Caki2 (cell line): ENCODE measurements around the gene AEBP1. TPM values are rescaled to one million over a fixed set of nuclear protein-coding genes. Genes with fewer than 3 reads are reported as not detected.

Experiments
- DNase-seq: peaks from one replicate; pipeline ENCODE4 v3.0.0-alpha.2; 2015; ENCODE audit warnings: low read depth
- in situ Hi-C: cut with HindIII; loops from 2 replicates; pipeline ENCODE4 v1.10.0; 2016; ENCODE audit warnings: low sequenced_read_pairs, low pct_unique_long_range_greater_than_20kb, mixed read lengths
- total RNA-seq: library from RNA; depleted of rRNA; stranded (reverse); fragments of >200 nt; shearing (Covaris generic); gene quantifications from 2 replicates; pipeline ENCODE4 v1.2.3, GENCODE V29; 2014; ENCODE audit warnings: low replicate concordance

Gene AEBP1
- total RNA-seq, 1 experiment from 2014 or later, result not detected

GRCh38 chr7:44080686-44081265 lies 23.4 kb upstream of the AEBP1 start:
- in situ Hi-C loops, result no loop called here

GRCh38 chr7:44081266-44081748 lies 22.8 kb upstream of the AEBP1 start:
- DNase-seq, result no peak
- in situ Hi-C loops, result no loop called here

More at GRCh38 chr7:44080686-44081265, 23.4 kb upstream of the AEBP1 start:
- no peak for DNase-seq

GRCh38 chr7:44082541-44083207 lies 21.5 kb upstream of the AEBP1 start:
- DNase-seq, result peak; percentile 99
- in situ Hi-C loops, result no loop called here

GRCh38 chr7:44083796-44084195 lies 20.3 kb upstream of the AEBP1 start:
- DNase-seq, result no peak
- in situ Hi-C loops, result no loop called here

- DNase-seq, result no peak
- in situ Hi-C loops, result no loop called here
These were observed 19.4 kb upstream of the AEBP1 start for GRCh38 chr7:44084701-44085100.

- in situ Hi-C loops, result no loop called here
- no peak for DNase-seq
These were observed 18.6 kb upstream of the AEBP1 start for GRCh38 chr7:44085546-44085945.

GRCh38 chr7:44086627-44087026 lies 17.5 kb upstream of the AEBP1 start:
- no peak for DNase-seq
- in situ Hi-C loops, result no loop called here

GRCh38 chr7:44087911-44088838 lies 16.0 kb upstream of the AEBP1 start:
- in situ Hi-C loops, result no loop called here
- no peak for DNase-seq

- in situ Hi-C loops, result no loop called here
- DNase-seq, result no peak
These were observed 11.0 kb upstream of the AEBP1 start for GRCh38 chr7:44093102-44093641.

GRCh38 chr7:44094365-44094764 lies 9.8 kb upstream of the AEBP1 start:
- no peak for DNase-seq
- in situ Hi-C loops, result no loop called here

GRCh38 chr7:44094883-44095592 lies 9.1 kb upstream of the AEBP1 start:
- in situ Hi-C loops, result no loop called here
- no peak for DNase-seq

GRCh38 chr7:44095781-44096180 lies 8.4 kb upstream of the AEBP1 start:
- in situ Hi-C loops, result no loop called here
- DNase-seq, result no peak

- DNase-seq, result no peak
- in situ Hi-C loops, result no loop called here
These were observed 7.7 kb upstream of the AEBP1 start for GRCh38 chr7:44096326-44096881.

- no peak for DNase-seq
- in situ Hi-C loops, result no loop called here
These were observed 6.8 kb upstream of the AEBP1 start for GRCh38 chr7:44097064-44097932.

GRCh38 chr7:44098092-44099068 lies 5.8 kb upstream of the AEBP1 start:
- DNase-seq, result no peak
- in situ Hi-C loops, result no loop called here

GRCh38 chr7:44099669-44100068 lies 4.5 kb upstream of the AEBP1 start:
- in situ Hi-C loops, result no loop called here
- no peak for DNase-seq
